ENCODE data around the gene GPR162.

Gene GPR162

DNA sequence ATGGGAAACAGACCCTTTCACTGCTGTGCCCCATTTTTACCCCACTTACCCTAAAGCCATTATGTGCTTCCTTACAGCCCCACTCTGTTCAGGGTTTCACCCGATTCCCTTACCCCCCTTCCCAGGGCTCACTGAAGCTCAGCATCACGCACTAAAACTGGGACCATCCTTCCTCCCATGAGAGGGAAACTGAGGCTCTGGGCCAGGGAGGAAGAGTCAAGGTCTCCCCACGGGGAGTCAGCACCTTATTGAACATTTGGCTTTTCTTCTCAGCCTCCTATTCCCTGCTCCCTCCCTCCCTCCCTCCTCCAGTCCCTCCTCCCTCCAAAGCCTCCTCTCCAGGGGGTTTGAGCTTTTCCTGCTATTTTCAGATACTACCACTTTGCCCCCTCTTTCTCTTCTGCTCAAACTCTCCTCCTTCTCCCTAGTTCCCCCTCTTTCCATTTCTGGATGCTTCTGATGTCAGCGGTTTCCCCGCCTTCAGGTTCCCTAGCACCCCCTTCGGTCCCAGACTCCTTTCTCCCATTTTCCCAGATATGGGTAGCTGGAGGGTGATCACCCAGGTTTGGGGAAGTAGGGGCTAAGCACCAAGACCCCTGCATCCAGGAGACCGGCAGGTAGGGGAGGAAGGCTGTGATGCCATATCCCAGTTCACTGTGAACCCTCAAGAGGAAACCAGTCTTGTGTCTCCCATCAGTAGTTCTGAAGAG is 960 bp downstream of the GPR162 start:
- no peak for DNase-seq (ENCODE audit: low read depth)

- no peak for DNase-seq (ENCODE audit: low read depth)
Measured at GRCh38 chr12:6823182-6824084, 1.8 kb downstream of the GPR162 start.

DNA sequence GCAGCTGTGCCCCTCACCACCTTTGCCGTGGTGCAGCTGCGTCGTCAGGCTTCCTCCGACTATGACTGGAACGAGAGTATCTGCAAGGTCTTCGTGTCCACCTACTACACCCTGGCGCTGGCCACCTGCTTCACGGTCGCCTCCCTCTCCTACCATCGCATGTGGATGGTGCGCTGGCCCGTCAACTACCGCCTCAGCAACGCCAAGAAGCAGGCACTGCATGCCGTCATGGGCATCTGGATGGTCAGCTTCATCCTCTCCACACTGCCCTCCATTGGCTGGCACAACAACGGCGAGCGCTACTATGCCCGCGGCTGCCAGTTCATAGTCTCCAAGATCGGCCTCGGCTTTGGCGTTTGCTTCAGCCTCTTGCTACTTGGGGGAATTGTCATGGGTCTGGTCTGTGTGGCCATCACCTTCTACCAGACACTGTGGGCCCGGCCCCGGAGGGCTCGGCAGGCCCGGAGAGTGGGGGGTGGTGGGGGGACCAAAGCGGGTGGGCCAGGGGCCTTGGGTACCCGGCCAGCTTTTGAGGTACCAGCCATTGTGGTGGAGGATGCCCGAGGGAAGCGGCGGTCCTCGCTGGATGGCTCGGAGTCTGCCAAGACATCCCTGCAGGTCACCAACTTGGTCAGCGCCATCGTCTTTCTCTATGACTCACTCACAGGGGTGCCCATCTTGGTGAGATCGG is 2.6 kb downstream of the GPR162 start:
- no peak for DNase-seq (ENCODE audit: low read depth)

DNA sequence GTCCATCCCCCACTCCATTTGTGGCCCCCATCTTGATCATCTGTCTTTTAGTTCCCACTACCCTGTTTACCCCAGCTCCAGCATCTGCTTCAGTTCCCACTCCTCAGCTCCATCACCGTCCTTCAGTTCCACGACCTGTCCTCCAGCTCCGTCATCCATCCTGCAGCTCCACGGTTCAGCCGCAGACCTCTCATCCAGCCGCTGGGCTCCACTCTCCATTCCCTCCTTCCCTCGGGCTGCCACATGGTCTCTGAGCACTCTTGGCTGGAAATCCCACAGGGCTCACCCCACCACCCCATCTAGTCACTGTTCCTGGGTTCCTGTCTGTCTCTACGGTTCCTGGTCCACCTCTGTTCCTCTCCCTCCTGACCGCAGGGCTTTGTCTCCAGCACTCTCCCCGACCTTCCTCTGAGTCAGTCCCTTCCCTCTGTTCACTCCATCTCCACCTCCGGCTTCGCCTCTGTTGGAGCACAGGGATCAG is 3.3 kb downstream of the GPR162 start:
- DNase-seq (ENCODE audit: low read depth): no peak

DNA sequence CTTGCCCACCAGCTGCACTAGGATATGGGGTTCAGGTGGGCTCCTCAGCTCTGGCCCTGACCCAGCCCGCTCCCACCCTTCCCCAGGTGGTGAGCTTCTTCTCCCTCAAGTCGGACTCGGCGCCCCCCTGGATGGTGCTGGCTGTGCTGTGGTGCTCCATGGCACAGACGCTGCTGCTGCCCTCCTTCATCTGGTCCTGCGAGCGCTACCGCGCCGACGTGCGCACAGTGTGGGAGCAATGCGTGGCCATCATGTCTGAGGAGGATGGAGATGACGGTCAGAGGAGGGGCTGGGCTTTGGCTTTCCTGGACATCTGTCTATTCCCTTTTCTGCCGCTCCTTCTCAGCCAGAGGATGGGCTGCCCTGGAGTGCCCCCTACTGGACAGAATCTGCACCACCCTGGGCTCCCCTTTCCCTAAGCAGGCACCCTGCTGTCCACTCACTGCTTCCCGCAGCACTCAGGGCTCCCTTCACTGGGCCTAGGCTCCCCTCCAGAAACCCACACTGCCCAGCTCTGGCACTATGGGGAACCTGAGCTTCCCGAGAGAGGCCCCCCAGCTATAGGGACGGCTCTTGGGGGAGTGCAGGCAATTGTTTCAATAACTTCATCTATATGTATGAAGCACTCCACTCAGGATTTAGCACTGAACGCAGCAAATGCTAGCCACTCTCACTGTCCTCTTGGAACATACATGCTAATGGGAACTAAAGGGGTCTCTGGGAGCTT is 3.9 kb downstream of the GPR162 start:
- peak; percentile 72 for DNase-seq (ENCODE audit: low read depth)

- no peak for DNase-seq (ENCODE audit: low read depth)
Measured at GRCh38 chr12:6826125-6826733, 4.6 kb downstream of the GPR162 start.

DNA sequence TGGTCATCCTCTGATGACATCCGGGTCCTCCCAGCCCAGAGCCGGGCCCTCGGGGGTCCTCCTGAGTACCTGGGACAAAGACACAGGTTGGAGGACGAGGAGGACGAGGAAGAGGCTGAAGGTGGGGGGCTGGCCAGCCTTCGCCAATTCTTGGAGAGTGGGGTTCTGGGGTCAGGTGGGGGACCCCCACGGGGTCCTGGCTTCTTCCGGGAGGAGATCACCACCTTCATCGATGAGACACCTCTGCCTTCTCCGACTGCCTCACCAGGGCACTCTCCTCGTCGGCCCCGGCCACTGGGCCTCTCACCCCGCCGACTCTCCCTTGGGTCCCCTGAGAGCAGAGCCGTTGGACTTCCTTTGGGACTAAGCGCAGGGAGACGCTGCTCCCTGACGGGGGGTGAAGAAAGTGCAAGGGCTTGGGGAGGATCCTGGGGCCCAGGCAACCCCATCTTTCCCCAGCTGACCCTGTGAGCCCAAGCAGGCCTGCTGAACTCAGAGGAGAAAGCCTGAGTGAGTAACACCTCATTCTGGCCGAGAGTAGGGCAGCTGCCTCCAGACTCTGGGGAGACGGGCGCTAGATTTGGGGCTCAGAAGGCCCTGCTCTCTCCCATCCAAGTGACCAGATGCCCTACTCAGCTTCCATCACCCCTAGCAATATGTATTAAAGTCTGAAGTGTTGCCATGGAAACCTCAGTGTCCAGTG is 5.3 kb downstream of the GPR162 start:
- DNase-seq (ENCODE audit: low read depth): no peak

DNA sequence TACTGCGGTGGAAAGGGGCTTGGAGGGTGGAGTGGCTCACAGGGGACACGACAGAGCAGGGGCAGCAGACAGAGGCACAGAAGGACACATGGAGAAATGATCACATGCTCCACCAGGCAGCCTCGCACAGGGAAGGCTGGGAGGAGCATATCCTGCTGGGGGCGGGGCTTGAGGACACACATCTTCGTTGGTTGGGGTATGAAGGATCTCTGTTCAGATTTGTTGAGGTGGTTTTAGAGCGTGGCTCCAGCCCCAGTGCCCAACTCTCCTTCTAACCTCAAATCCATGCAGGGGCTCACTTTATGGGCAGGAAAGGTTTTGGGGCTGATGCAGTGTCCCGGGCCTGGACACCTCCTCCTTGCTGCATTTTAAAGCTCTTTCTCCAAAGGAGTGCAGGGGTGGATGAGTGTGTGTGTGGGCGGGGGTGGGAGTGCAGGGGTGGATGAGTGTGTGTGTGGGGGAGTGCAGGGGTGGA is 5.9 kb downstream of the GPR162 start:
- no peak for DNase-seq (ENCODE audit: low read depth)

DNA sequence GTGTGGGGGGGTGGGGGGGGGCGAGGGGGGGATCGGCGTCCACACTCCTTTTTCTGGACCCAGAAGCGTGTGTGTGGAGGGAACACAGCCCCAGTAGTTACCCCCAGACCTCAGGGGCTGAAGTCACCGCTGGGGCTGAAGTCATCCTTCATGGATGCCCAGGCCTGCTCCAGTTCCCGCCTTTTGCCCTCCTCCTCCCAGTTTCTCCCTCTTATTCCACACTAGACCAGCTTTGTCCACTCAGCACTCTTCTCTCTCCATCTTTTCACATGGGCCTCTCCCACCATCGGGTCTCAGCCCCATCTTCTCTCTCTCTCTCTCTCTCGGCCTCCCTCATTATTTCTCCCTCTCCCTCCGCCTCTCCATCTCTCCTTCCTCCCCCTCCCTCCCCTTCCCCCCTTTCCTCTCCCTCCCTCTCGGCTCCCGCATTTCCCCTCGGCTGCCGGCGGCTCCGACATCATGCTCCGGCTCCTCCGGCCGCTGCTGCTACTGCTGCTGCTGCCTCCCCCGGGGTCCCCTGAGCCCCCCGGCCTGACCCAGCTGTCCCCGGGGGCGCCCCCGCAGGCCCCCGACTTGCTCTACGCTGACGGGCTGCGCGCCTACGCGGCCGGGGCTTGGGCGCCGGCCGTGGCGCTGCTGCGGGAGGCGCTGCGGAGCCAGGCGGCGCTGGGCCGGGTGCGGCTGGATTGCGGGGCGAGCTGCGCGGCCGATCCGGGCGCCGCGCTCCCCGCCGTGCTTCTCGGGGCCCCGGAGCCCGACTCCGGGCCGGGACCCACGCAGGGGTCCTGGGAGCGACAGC is 6.6 kb downstream of the GPR162 start, which contains the start of gene P3H3:
Gene P3H3, plus strand, starts transcription at position 426 of the 799 bp plus-strand sequence. Its CDS starts 34 bp downstream, at position 460.
- DNase-seq (ENCODE audit: low read depth): no peak

- no peak for DNase-seq (ENCODE audit: low read depth)
Measured at GRCh38 chr12:6828781-6829535, 7.3 kb downstream of the GPR162 start.

GRCh38 chr12:6829536-6830220 is 8.1 kb downstream of the GPR162 start:
- no peak for DNase-seq (ENCODE audit: low read depth)

DNA sequence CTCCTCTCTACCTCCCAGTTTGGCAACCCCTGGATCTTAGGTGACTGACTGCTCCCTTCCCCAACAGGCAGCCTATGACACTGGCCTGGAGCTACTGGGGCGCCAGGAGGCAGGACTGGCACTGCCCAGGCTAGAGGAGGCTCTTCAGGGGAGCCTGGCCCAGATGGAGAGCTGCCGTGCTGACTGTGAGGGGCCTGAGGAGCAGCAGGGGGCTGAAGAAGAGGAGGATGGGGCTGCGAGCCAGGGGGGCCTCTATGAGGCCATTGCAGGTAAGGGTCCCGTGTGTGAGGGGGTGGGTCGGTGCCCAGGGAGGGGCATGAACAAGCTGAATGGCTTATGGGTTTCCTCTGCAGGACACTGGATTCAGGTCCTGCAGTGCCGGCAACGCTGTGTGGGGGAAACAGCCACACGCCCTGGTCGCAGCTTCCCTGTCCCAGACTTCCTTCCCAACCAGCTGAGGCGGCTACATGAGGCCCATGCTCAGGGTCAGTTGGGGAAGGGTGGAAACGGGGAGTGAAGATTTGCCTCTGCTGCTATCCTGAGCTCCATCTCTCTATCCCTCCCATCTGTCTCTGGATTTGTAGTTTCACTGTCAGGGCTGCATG is 8.8 kb downstream of the GPR162 start:
- no peak for DNase-seq (ENCODE audit: low read depth)

GRCh38 chr12:6830999-6831398 is 9.4 kb downstream of the GPR162 start:
- DNase-seq (ENCODE audit: low read depth): no peak

- no peak for DNase-seq (ENCODE audit: low read depth)
Measured at GRCh38 chr12:6831450-6831995, 9.9 kb downstream of the GPR162 start.

DNA sequence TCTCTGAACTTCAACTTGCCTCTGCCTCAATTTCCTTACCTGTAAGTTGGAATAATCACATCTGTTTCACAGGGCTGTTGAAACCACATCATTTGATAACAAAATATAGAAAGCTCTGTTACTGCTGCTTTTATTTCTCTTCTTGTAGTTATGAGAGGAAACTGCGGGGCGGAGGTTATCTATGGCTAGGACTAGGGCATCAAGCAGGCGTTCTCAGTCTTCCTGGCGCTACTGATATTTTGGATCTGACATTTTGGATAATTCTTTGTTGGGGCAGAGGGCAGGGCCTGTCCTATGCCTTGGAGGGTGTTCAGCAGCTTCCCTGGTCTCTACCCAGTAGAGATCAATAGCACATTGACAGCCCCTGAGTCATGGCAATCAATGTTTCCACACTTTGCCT is 10.5 kb downstream of the GPR162 start:
- no peak for DNase-seq (ENCODE audit: low read depth)

GRCh38 chr12:6833189-6833890 is 11.7 kb downstream of the GPR162 start:
- DNase-seq (ENCODE audit: low read depth): no peak

- no peak for DNase-seq (ENCODE audit: low read depth)
Measured at GRCh38 chr12:6834254-6834653, 12.6 kb downstream of the GPR162 start.
